IMR-90 (cell line): ENCODE data around the gene LAMA5. TPM values are rescaled to one million over a fixed set of nuclear protein-coding genes. Genes with fewer than 3 reads are reported as not detected.

Experiments used
- ATAC-seq: fragments of 200-7000 bp; cut with Tn5 transposase; 2 replicates; pipeline ENCODE4 v1.9.1; 2020; ENCODE audit warnings: low read depth, mild to moderate bottlenecking, moderate library complexity
- BruUV-seq: library from RNA; stranded (reverse); fragments of 400-500 nt; replicated peaks from 2 replicates; lab custom pipeline; 2021; lab: Mats Ljungman, UMichigan
- CTCF ChIA-PET: fragments of 300-600 bp; formaldehyde crosslinking; extraction: SDS; loops from one replicate; lab custom pipeline; 2021; ENCODE audit warnings: antibody characterized with exemption; lab: Yijun Ruan, JAX
- POLR2A ChIA-PET: fragments of 300-600 bp; sonication (Branson Sonifier 250); formaldehyde crosslinking; loops from one replicate; lab custom pipeline; 2022; ENCODE audit warnings: antibody characterized with exemption; ENCODE audit not compliant: unreplicated experiment; lab: Charles Lee
- DNase-seq: peaks from one replicate; pipeline ENCODE4 v3.0.0; 2013
- H2AFZ ChIP-seq: replicated peaks from 2 replicates; pipeline ENCODE3; 2013; ENCODE audit warnings: low read length, mild to moderate bottlenecking; ENCODE audit not compliant: poor library complexity
- H2AK5ac ChIP-seq: 2 replicates; pipeline ENCODE4 v1.6.1; 2013; ENCODE audit warnings: low read depth, low read length, inconsistent platforms
- H2AK9ac ChIP-seq: replicated peaks from 2 replicates; pipeline ENCODE3; 2013; ENCODE audit warnings: mild to moderate bottlenecking, low read depth, low read length, moderate library complexity; ENCODE audit not compliant: poor library complexity
- H2BK120ac ChIP-seq: 2 replicates; pipeline ENCODE4 v1.6.1; 2013; ENCODE audit warnings: low read depth, low read length, inconsistent platforms
- H2BK15ac ChIP-seq: 3 replicates; pipeline ENCODE4 v1.6.1; 2013; ENCODE audit warnings: low read depth, low read length, inconsistent platforms
- H2BK20ac ChIP-seq: 2 replicates; pipeline ENCODE4 v1.6.1; 2013; ENCODE audit warnings: low read depth, mild to moderate bottlenecking, inconsistent platforms, low read length, moderate library complexity
- H2BK5ac ChIP-seq: 2 replicates; pipeline ENCODE4 v1.6.1; 2013; ENCODE audit warnings: mild to moderate bottlenecking, low read depth, low read length, inconsistent platforms; ENCODE audit not compliant: poor library complexity, severe bottlenecking
- H3K14ac ChIP-seq: replicated peaks from 2 replicates; pipeline ENCODE4 v1.6.1; 2013; ENCODE audit warnings: low read depth, low read length, inconsistent platforms
- H3K18ac ChIP-seq: 2 replicates; pipeline ENCODE4 v1.6.1; 2013; ENCODE audit warnings: low read depth, low read length, control low read depth
- H3K23ac ChIP-seq: 2 replicates; pipeline ENCODE4 v1.6.1; 2013; ENCODE audit warnings: low read depth, low read length, inconsistent platforms
- H3K27ac ChIP-seq: 2 replicates; pipeline ENCODE4 v1.5.1; 2013; ENCODE audit warnings: mild to moderate bottlenecking, control low read depth, low read length; ENCODE audit not compliant: insufficient read depth
- H3K27me3 ChIP-seq: 2 replicates; pipeline ENCODE4 v1.6.1; 2013; ENCODE audit warnings: low read length; ENCODE audit not compliant: control insufficient read depth, insufficient read depth
- H3K36me3 ChIP-seq: 2 replicates; pipeline ENCODE4 v1.6.1; 2013; ENCODE audit warnings: low read length, mixed read lengths; ENCODE audit not compliant: control insufficient read depth, insufficient read depth
- H3K4ac ChIP-seq: 2 replicates; pipeline ENCODE4 v1.6.1; 2013; ENCODE audit warnings: low read depth, low read length, inconsistent platforms
- H3K4me1 ChIP-seq: 2 replicates; pipeline ENCODE4 v1.6.1; 2013; ENCODE audit warnings: low read length, mixed read lengths; ENCODE audit not compliant: control insufficient read depth, insufficient read depth
- H3K4me2 ChIP-seq: 2 replicates; pipeline ENCODE4 v1.6.1; 2013; ENCODE audit warnings: low read depth, mild to moderate bottlenecking, control low read depth, low read length, moderate library complexity
- H3K4me3 ChIP-seq: 2 replicates; pipeline ENCODE4 v1.5.1; 2013; ENCODE audit warnings: low read depth, mild to moderate bottlenecking, control low read depth, low read length, moderate library complexity; ENCODE audit not compliant: insufficient read depth
- H3K56ac ChIP-seq: 2 replicates; pipeline ENCODE4 v1.6.1; 2013; ENCODE audit warnings: low read length, inconsistent platforms; ENCODE audit not compliant: insufficient read depth; ENCODE audit errors: extremely low read depth
- H3K79me1 ChIP-seq, 2 experiments: 2 replicates each; pipeline ENCODE4 v1.6.1; 2013; ENCODE audit warnings: low read length in 2 of 2, inconsistent platforms in 1 of 2, low read depth in 1 of 2
- H3K9ac ChIP-seq: 2 replicates; pipeline ENCODE4 v1.6.1; 2013; ENCODE audit warnings: low read depth, low read length, control low read depth
- H3K9me1 ChIP-seq: 2 replicates; pipeline ENCODE4 v1.6.1; 2013; ENCODE audit warnings: low read length, inconsistent platforms; ENCODE audit not compliant: insufficient read depth
- H3K9me3 ChIP-seq: 2 replicates; pipeline ENCODE4 v1.6.1; 2013; ENCODE audit warnings: low read length; ENCODE audit not compliant: control insufficient read depth, insufficient read depth
- H4K20me1 ChIP-seq: 2 replicates; pipeline ENCODE4 v1.6.1; 2013; ENCODE audit warnings: low read length, inconsistent platforms; ENCODE audit not compliant: insufficient read depth
- H4K5ac ChIP-seq: 2 replicates; pipeline ENCODE4 v1.6.1; 2013; ENCODE audit warnings: mild to moderate bottlenecking, low read depth, low read length, control low read depth
- H4K8ac ChIP-seq, 2 experiments: 2 replicates each; pipeline ENCODE4 v1.6.1; 2013; ENCODE audit warnings: low read depth in 2 of 2, low read length in 2 of 2, control low read depth in 1 of 2, inconsistent platforms in 1 of 2
- H4K91ac ChIP-seq: 2 replicates; pipeline ENCODE4 v1.6.1; 2013; ENCODE audit warnings: low read depth, low read length, inconsistent platforms; ENCODE audit not compliant: insufficient read depth
- BHLHE40 ChIP-seq: fragments of 150-350 bp; IDR thresholded peaks from 2 replicates; pipeline ENCODE4 v1.6.1; 2016; ENCODE audit warnings: mild to moderate bottlenecking, low read depth, low read length
- CEBPB ChIP-seq: IDR thresholded peaks from 2 replicates; pipeline ENCODE4 v1.6.1; 2012; ENCODE audit warnings: low read depth, low read length, improper control_type of control experiment
- CHD1 ChIP-seq: IDR thresholded peaks from 2 replicates; pipeline ENCODE4 v1.6.1; 2012; ENCODE audit warnings: low read depth, low read length, improper control_type of control experiment
- FOS ChIP-seq: fragments of 150-350 bp; IDR thresholded peaks from 2 replicates; pipeline ENCODE4 v1.6.1; 2016; ENCODE audit warnings: low read depth, low read length
- MAFK ChIP-seq: IDR thresholded peaks from 2 replicates; pipeline ENCODE4 v1.6.1; 2012; ENCODE audit warnings: low read depth, low read length, improper control_type of control experiment
- MAZ ChIP-seq: IDR thresholded peaks from 2 replicates; pipeline ENCODE4 v1.6.1; 2012; ENCODE audit warnings: low read depth, mild to moderate bottlenecking, low read length, improper control_type of control experiment, moderate library complexity, borderline replicate concordance
- MXI1 ChIP-seq: IDR thresholded peaks from 2 replicates; pipeline ENCODE4 v1.6.1; 2012; ENCODE audit warnings: low read depth, mild to moderate bottlenecking, low read length, moderate library complexity, borderline replicate concordance
- NFE2L2 ChIP-seq: fragments of 150-350 bp; IDR thresholded peaks from 2 replicates; pipeline ENCODE4 v1.6.1; 2016; ENCODE audit warnings: low read depth, mild to moderate bottlenecking, low read length
- RAD21 ChIP-seq: IDR thresholded peaks from 2 replicates; pipeline ENCODE4 v1.6.1; 2012; ENCODE audit warnings: low read length, improper control_type of control experiment
- RCOR1 ChIP-seq: IDR thresholded peaks from 2 replicates; pipeline ENCODE4 v1.6.1; 2012; ENCODE audit warnings: mild to moderate bottlenecking, low read length, improper control_type of control experiment; ENCODE audit not compliant: insufficient replicate concordance
- RFX5 ChIP-seq: IDR thresholded peaks from 2 replicates; pipeline ENCODE4 v1.8.0; 2012; ENCODE audit warnings: low read depth, mild to moderate bottlenecking, low read length, moderate library complexity
- SMC3 ChIP-seq: fragments of 150-350 bp; IDR thresholded peaks from 2 replicates; pipeline ENCODE4 v1.6.1; 2016; ENCODE audit warnings: low read depth, mild to moderate bottlenecking, antibody characterized with exemption, low read length, moderate library complexity
- WGBS, 2 experiments: methylation state at CpG; one replicate each; pipeline versions ENCODE4 v1.1.5 to v1.1.7; 2013; ENCODE audit warnings: missing lambda C conversion rate in 2 of 2; ENCODE audit not compliant: insufficient read length in 1 of 2; ENCODE audit errors: extremely low coverage in 2 of 2; 5-methylcytosine and 5-hydroxymethylcytosine counted together
- dilution Hi-C: fragments of 300-500 bp; cut with HindIII; formaldehyde crosslinking; loops from one replicate; pipeline ENCODE4 v1.14.3; 2018; ENCODE audit warnings: low sequenced_read_pairs; ENCODE audit not compliant: unreplicated experiment
- in situ Hi-C: fragments of 300-500 bp; cut with MboI; formaldehyde crosslinking; loops from 3 replicates; pipeline ENCODE4 v1.14.3; 2019; ENCODE audit warnings: low sequenced_read_pairs, inconsistent platforms, mixed read lengths
- intact Hi-C: fragments of 100-400 bp; cut with micrococcal nuclease; formaldehyde crosslinking; loops from 2 replicates; pipeline ENCODE4 v1.10.0; 2022
- polyA plus RNA-seq, 3 experiments: library from polyadenylated mRNA; depleted of rRNA; stranded (reverse); fragments of >200 nt; gene quantifications; 2 replicates each; pipeline ENCODE4 v1.2.3, GENCODE V29; 2012; ENCODE audit warnings: low replicate concordance in 1 of 3
- total RNA-seq: library from RNA; depleted of rRNA; stranded (reverse); fragments of >200 nt; gene quantifications from 2 replicates; pipeline ENCODE4 v1.2.3, GENCODE V29; 2012
- TF ChIP-seq, protein P1 (sequence below): fragments of 150-350 bp; IDR thresholded peaks from 2 replicates; pipeline ENCODE4 v1.6.1; 2017; ENCODE audit warnings: mild to moderate bottlenecking, antibody characterized with exemption, low read length, low read depth
- TF ChIP-seq, protein P2 (sequence below): fragments of 150-350 bp; IDR thresholded peaks from 2 replicates; pipeline ENCODE4 v1.6.1; 2016; ENCODE audit warnings: low read depth, mild to moderate bottlenecking, low read length, moderate library complexity, borderline replicate concordance

The LAMA5 gene
- total and polyA plus RNA-seq, 2 of the 4 experiments (the other 2 are of a cell fraction) = 0.90 to 7.3 TPM

DNA sequence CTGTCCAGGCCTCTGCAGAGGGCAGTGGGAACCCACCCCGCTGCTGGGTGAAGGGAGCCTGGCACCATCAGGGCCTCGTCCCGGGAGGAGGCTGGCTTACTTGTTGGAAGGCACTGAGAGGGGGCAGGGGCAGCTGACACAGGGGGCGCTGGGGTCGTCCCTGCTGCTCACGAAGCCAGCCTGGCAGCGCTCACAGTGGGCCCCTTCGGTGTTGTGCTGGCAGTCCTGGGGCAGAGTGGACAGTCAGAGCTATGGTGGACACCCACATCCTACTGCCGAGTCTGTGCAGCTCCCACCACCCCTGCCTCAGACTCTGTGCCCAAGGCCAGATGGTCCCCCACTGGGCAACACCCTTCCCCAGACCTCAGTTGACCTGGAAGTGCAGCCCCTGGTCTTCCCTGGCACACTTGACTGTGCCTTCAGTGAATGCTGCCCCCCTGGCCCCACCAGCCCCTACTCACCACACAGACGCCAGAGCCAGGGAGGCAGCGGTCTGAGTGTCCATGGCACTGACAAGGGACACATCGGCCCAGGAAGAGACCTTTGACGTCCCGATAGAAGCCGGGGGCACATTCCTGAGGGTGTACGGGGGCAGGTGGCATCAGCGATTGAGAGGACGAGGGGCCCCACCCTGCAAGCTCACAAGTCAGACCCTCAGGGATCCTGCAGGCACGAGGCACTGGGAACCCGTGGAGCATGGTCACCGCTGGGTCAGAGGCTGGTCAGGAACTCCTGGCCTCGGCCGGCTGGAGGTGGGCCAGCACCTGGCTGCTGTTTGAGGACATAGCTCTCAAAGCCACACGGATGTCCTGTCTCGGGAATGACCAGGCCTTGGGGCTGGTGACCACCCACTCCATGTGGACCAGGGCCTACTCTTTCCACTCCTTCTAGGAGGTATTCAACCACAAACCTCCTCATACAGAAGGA, 42.9 kb downstream of the LAMA5 start:
- H2AFZ ChIP-seq = no peak overlapping the region
- no peak overlapping the region for H4K8ac ChIP-seq
- intact Hi-C loops = no loop called here
- H3K9ac ChIP-seq = no peak overlapping the region
- H3K9me1 ChIP-seq = no peaks in the 10 kb centered on the region
- H3K27ac ChIP-seq = no peak overlapping the region
- ATAC-seq = no peak
- CTCF ChIA-PET = no interaction called here
- H3K27me3 ChIP-seq = no peaks in the 10 kb centered on the region
- no peak overlapping the region for H2AK5ac ChIP-seq
- peaks cover 52% of the 10 kb centered on the region for H3K36me3 ChIP-seq
- H2AK9ac ChIP-seq = no peak overlapping the region
- DNase-seq = no peak
- H3K23ac ChIP-seq = no peak overlapping the region
- no peak overlapping the region for H3K4me3 ChIP-seq
- no peak overlapping the region for H3K4ac ChIP-seq
- H3K18ac ChIP-seq = no peak overlapping the region
- no peaks in the 10 kb centered on the region for H3K79me1 ChIP-seq
- no peak overlapping the region for H2BK15ac ChIP-seq
- H4K5ac ChIP-seq = no peak overlapping the region
- H2BK5ac ChIP-seq = no peak overlapping the region
- POLR2A ChIA-PET = no interaction called here
- dilution Hi-C loops = no loop called here
- no peak overlapping the region for H3K4me2 ChIP-seq
- H3K14ac ChIP-seq = no peak overlapping the region
- no peaks in the 10 kb centered on the region for H4K20me1 ChIP-seq
- no peak overlapping the region for H2BK20ac ChIP-seq
- no peak overlapping the region for H3K56ac ChIP-seq
- H2BK120ac ChIP-seq = no peak overlapping the region
- H3K9me3 ChIP-seq = no peaks in the 10 kb centered on the region
- no peak overlapping the region for H4K91ac ChIP-seq
- no peaks in the 10 kb centered on the region for H3K4me1 ChIP-seq
- WGBS, 2 experiments = 88% methylated on average over 18 of the region's 25 CpGs; no CpG with 5 or more reads in 1 of the 2 experiments
- in situ Hi-C loops = no loop called here
- no TSS peak for BruUV-seq
- TF ChIP-seq MAFK = no peak
- TF ChIP-seq CHD1 = no peak
- no peak for TF ChIP-seq MAZ
- TF ChIP-seq SMC3 = no peak
- no peak for TF ChIP-seq FOS
- TF ChIP-seq RFX5 = no peak
- TF ChIP-seq CEBPB = no peak
- TF ChIP-seq BHLHE40 = no peak
- TF ChIP-seq MXI1 = no peak
- TF ChIP-seq NFE2L2 = no peak
- TF ChIP-seq, protein P1, sequence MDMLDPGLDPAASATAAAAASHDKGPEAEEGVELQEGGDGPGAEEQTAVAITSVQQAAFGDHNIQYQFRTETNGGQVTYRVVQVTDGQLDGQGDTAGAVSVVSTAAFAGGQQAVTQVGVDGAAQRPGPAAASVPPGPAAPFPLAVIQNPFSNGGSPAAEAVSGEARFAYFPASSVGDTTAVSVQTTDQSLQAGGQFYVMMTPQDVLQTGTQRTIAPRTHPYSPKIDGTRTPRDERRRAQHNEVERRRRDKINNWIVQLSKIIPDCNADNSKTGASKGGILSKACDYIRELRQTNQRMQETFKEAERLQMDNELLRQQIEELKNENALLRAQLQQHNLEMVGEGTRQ = no peak
- TF ChIP-seq RAD21 = no peak
- TF ChIP-seq, protein P2, sequence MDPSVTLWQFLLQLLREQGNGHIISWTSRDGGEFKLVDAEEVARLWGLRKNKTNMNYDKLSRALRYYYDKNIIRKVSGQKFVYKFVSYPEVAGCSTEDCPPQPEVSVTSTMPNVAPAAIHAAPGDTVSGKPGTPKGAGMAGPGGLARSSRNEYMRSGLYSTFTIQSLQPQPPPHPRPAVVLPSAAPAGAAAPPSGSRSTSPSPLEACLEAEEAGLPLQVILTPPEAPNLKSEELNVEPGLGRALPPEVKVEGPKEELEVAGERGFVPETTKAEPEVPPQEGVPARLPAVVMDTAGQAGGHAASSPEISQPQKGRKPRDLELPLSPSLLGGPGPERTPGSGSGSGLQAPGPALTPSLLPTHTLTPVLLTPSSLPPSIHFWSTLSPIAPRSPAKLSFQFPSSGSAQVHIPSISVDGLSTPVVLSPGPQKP = no peak
- no peak for TF ChIP-seq RCOR1
